ENCODE results near the gene MATR3.
"Not testable (repeated sequence)": the region's sequence is repeated elsewhere in the genome, so short reads cannot be mapped to it uniquely, and the experiment has no call there.

The MATR3 gene

GRCh38 chr5:139299486-139299885 is 5.9 kb downstream of the MATR3 start:
- DNase-seq: no peak

- DNase-seq: no peak
Observed at GRCh38 chr5:139301808-139302499, 8.4 kb downstream of the MATR3 start.

- DNase-seq: no peak
Observed at GRCh38 chr5:139304391-139305324, 11.1 kb downstream of the MATR3 start.

GRCh38 chr5:139306197-139306596 is 12.7 kb downstream of the MATR3 start:
- DNase-seq: no peak

- DNase-seq: no peak
Observed at GRCh38 chr5:139306628-139307379, 13.3 kb downstream of the MATR3 start.

- no peak for DNase-seq
Observed at GRCh38 chr5:139308797-139309196, 15.3 kb downstream of the MATR3 start.

GRCh38 chr5:139310715-139311186 is 17.2 kb downstream of the MATR3 start:
- DNase-seq: not testable (repeated sequence)

- no peak for DNase-seq
Observed at GRCh38 chr5:139312075-139312474, 18.5 kb downstream of the MATR3 start.

GRCh38 chr5:139314276-139314675 is 20.7 kb downstream of the MATR3 start:
- no peak for DNase-seq

- no peak for DNase-seq
Observed at GRCh38 chr5:139315056-139315615, 21.6 kb downstream of the MATR3 start.

- no peak for DNase-seq
Observed at GRCh38 chr5:139335811-139336210, 42.3 kb downstream of the MATR3 start.

GRCh38 chr5:139340051-139340450 is 46.5 kb downstream of the MATR3 start:
- no peak for DNase-seq

- DNase-seq: no peak
Observed at GRCh38 chr5:139341187-139341688, 47.7 kb downstream of the MATR3 start.

GRCh38 chr5:139341689-139342422 is 48.3 kb downstream of the MATR3 start, which contains the start of gene PAIP2:
TSS of gene PAIP2 (plus strand) at chr5:139341854. CDS start at chr5:139363785, 21,931 bp downstream.
- DNase-seq: peak; percentile 98

GRCh38 chr5:139342423-139342723 is 48.8 kb downstream of the MATR3 start:
- no peak for DNase-seq

- DNase-seq: no peak
Observed at GRCh38 chr5:139343476-139343875, 49.9 kb downstream of the MATR3 start.

GRCh38 chr5:139344177-139344576 is 50.6 kb downstream of the MATR3 start:
- no peak for DNase-seq

GRCh38 chr5:139345442-139345841 is 51.9 kb downstream of the MATR3 start:
- DNase-seq: not testable (repeated sequence)

- not testable (repeated sequence) for DNase-seq
Observed at GRCh38 chr5:139347863-139348262, 54.3 kb downstream of the MATR3 start.

GRCh38 chr5:139354186-139354585 is 60.6 kb downstream of the MATR3 start:
- DNase-seq: no peak

GRCh38 chr5:139355900-139356299 is 62.4 kb downstream of the MATR3 start:
- DNase-seq: not testable (repeated sequence)

GRCh38 chr5:139358064-139358463 is 64.5 kb downstream of the MATR3 start:
- DNase-seq: no peak
